D721Med (cell line): ENCODE measurements around the gene IVL.
A peak's percentile ranks its signal among the peaks of the same experiment; 100 is the strongest.

Source experiments
- DNase-seq: peaks from one replicate; pipeline ENCODE4 v3.0.0; 2011; ENCODE audit warnings: low spot score; ENCODE audit not compliant: insufficient read length
- FAIRE-seq: peaks from 2 replicates; lab custom pipeline; 2011; peaks lifted over from hg19 to GRCh38; lab: Jason Lieb, UNC
- TF ChIP-seq, protein P1 (sequence below): IDR thresholded peaks from 2 replicates; pipeline ENCODE4 v1.5.1; 2012; ENCODE audit warnings: mild to moderate bottlenecking, control low read depth; ENCODE audit not compliant: insufficient read depth; ENCODE audit errors: missing control alignments

Gene IVL

DNA sequence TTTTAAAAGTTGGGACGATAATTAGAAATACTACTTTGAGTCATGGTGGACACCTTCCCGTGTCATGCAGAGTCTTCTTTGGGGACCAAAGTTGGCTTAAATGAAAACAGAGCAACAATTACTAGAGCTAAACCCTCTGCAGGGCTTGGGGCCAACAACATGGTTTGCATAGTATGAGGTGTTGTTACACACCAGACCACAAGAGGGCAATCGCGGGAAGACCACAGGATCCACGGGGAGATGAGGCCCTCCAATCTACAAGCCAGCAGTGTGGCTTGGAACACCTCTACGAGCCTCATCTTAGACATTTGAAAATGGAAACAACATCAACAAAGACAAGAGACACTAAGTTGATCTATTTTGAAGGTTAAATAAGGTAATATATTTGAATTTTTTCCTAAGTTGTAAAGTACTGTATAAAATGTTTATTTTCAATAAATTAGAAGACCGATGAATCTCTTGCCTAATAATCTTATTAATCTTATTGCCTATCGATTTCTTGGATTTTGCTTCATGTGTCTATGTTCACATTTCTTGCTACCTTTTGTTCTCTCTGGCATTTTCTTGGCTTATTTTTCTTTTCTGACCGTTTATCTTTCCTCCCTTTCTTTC, 38.4 kb upstream of the IVL start:
- no peak for FAIRE-seq
- TF ChIP-seq, protein P1, sequence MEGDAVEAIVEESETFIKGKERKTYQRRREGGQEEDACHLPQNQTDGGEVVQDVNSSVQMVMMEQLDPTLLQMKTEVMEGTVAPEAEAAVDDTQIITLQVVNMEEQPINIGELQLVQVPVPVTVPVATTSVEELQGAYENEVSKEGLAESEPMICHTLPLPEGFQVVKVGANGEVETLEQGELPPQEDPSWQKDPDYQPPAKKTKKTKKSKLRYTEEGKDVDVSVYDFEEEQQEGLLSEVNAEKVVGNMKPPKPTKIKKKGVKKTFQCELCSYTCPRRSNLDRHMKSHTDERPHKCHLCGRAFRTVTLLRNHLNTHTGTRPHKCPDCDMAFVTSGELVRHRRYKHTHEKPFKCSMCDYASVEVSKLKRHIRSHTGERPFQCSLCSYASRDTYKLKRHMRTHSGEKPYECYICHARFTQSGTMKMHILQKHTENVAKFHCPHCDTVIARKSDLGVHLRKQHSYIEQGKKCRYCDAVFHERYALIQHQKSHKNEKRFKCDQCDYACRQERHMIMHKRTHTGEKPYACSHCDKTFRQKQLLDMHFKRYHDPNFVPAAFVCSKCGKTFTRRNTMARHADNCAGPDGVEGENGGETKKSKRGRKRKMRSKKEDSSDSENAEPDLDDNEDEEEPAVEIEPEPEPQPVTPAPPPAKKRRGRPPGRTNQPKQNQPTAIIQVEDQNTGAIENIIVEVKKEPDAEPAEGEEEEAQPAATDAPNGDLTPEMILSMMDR = peak; percentile 93
- DNase-seq = no peak

DNA sequence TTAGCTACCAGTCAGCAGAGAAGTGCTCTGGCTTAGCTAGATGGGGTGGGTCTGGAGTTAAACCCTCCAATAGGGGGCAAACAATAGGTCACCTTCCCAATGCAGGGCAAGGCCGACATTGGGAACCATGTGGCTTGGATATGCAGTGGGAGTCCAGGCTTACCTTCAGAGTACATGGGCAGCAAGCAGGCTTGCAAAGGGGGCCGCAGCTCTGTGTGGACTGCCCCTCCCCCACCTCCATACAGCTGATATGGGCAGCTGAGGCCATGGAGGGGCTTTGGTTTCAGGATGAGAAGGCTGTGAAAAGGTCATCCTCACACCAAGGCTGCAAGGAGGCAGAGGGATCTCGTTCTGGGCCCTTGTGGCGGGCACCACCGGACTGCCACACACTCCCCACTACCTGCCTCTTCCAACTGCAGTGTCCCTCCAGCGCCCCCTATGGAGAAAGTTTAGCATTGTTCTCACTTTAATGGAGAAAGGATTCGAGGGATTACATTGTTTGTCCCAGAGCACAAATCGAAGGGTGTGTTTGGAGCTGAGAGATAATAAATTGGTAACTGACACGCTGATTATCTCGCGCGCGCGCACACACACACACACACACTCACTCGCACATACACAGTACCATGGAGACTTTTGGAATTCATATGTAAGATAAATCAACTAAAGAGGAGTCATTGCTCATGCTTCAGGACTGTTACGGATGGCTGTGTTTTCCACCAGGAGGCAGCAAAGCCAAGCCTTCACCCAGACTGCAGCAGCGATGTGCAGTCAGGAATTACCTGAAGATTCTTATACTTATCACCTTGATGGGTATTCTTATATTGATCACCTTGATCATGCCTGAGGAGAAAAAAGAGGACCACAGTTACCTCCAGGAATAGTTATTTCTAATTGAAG, 37.3 kb upstream of the IVL start:
- no peak for FAIRE-seq
- DNase-seq = no peak
- TF ChIP-seq, protein P1 = peak; percentile 26

DNA sequence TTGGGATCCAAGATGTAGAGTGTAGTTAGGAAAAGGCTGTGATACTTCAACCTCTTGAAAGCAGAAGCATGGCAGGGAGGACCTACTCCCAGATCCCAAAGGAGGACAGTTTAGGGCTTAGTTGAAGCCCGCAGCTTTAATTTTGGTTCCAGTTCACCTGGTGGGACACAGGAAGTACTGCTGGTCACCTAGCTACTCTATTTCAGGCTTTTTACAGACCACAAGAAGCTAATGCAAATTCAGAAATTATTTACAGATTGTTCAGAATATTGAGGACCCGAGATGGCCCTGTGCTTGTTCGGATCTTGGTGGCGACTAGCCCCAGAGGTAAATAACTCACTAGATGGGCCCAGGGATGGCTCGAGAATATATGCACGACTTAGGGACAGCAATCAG, 36.6 kb upstream of the IVL start:
- no peak for DNase-seq
- FAIRE-seq = no peak
- TF ChIP-seq, protein P1 = no peak

DNA sequence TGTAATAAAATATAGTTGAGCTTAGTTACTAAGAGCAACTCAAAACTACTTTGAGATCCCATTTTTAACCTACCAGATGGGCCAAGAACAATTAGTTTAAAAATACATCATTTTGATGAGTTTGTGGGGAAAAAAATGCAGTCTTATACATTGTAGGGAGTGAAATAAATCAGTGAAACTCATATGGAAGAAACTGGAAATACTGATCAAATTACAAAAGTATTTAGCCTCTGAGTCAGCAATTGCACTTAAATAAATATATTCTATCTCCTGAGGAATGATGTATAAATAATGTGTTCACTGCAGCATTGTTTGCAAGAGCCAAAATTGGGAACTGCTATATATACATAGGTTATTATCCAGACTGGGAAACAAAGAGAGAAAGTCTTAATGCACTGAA, 34.9 kb upstream of the IVL start:
- TF ChIP-seq, protein P1 = no peak
- DNase-seq (no peak), FAIRE-seq (no peak)

DNA sequence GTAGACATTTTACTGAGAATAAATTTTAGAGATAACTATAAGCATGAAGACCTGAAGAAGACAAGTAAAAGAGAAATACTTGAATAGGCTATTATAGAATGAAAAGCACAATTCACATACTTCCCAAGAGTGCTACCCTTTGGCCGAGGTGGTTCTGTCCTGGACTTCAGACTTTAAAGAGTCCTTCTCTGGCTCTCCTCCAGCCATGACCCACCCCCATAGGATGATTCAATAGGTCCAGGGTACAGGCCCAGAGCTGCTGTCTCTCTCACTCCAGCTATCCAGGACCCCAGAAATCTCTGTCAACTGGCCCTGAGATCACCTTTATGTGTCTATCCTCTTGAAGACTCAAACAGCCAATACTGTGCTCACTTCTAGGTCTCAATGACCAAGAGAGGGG, 31.5 kb upstream of the IVL start:
- DNase-seq (no peak), FAIRE-seq (no peak)
- TF ChIP-seq, protein P1 = no peak

DNA sequence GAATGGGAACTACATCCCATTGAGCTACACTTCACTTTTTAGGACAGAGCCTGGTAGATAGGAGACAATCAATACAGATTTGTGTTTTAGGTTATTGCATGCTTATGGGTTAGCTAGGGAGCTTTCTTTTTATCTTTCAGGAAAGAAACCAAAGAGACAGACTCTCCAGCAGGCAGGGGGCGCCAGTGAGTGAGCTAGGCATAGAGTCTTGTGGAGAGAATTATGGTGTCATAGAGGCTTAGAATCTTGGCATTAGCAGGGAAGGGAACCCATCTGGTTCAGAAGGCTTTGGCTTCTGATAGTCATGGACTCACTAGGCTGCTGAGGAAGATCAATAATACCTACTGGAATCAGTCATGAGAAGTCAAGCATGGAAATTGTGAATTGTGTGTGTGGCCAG, 30.3 kb upstream of the IVL start, which contains the start of gene SMCP:
Gene SMCP, plus strand, starts transcription at position 281 of the 400 bp plus-strand sequence. CDS start 6,101 bp downstream, outside the sequence.
- FAIRE-seq (no peak), DNase-seq (no peak)
- TF ChIP-seq, protein P1 = peak; percentile 24
